NCI-H2227 (cell line): Measurements from ENCODE around the gene ARHGAP30.
"Not testable (repeated sequence)": the region's sequence is repeated elsewhere in the genome, so short reads cannot be mapped to it uniquely, and the experiment has no call there.

Experiments
- DNase-seq: peaks from one replicate; lab custom pipeline; 2025; ENCODE audit not compliant: unreplicated experiment; lab: John Stamatoyannopoulos, UW

Gene ARHGAP30

DNA sequence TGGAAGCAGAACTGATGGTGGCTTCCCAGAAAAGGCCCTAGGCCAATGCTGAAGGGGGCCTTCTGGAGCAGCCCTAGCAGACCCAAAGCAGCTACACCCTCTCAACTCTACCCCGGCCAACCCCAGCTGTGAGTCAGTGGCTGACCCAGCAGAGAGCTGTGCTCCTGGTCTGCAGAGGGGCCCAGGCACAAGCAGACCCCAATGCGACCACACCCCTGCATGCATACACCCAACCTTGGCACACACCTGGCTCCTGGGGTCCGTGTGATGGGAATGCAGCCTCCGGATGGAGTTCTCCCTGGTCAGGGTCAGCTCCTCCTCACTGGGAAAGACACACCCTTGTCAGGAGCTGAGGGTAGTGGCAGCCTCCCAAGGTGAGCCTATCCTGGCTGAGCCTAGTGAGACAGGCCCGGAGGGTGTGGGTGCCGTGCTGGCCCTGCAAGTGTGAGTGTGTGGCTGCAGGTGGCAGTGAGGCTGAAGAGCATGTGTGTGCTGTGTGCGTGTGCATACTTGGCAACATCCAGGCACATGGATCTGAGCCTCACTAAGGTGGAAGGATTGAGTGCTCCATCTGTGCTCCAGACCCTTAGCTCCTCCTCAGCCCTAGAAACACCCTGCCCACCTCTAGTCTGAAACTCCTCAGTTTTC, 3.9 kb upstream of the ARHGAP30 start:
- DNase-seq: no peak

DNA sequence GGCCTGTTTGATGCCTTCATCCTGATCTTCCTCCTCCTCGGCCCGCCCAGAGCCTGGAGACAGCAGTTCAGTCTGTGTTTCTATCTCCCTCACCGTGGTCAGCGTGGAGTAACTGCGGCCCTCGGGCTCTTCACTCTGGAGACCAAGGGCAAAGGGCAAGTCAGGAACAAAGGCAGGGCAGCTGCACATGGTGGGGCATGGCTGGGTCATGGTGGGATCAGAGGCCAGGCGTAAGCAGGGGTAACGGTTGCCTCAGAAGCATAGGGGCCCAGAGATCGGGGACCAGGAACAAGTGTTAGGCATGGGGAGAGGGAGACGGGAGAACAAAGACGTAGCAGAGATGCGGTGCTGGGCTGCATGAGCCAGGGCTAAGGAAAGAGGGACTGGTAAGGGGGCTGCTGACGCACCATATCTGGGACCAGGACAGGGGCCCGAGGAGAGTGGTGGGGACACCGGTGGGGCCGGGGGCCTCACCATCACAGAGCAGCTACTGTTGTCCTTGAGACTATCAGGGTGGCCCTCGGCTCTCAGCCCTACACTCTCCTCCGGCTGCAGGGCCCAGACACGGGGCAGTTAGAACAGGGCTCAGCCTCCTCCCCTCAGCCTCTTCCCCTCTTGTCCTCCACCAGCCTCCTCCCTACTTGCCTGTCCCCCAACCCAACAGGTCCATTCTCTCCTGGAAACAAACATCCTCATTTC, 3.2 kb upstream of the ARHGAP30 start:
- DNase-seq: no peak

DNA sequence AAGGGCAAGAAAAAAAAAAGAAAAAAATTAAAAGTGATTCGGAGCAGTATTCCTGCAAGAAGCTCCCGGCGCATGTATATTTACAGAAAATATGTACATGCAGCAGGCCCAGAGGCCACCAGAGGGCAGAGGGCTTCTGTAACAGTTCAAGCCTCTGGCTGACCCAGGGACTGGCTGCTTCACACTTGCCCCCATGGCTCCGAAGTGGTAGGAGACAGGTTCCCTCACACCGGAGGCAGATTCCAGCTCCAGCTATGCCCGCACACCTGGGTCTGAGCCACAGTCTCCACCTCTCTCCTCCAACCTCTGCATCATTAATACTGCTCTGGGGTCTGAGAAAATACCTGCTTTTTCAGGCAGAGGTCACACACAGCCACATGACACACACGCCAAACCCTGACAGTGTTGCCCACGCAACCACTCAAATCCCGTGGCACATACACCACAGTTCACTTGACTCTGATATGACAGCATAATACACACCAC, 2.2 kb upstream of the ARHGAP30 start:
- no peak for DNase-seq

DNA sequence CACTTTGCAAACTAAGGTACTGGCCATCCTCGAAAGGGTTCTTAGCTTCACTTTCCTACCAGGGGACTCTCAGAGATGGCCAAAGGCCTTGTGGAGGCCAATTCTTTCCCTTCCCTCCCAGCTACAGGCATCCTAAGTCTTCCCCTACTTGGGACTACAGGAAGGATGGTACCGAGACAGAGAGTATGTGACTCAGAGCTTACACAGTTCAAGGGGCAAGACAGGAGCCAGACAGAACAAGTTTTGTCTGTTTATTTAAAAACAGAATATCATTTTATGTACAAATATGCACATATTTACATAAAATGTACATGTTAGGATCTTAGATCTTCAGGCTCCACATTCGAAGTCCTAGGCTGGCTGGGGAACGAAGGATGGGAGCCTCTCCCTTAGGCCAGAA, 1.1 kb upstream of the ARHGAP30 start:
- no peak for DNase-seq

DNA sequence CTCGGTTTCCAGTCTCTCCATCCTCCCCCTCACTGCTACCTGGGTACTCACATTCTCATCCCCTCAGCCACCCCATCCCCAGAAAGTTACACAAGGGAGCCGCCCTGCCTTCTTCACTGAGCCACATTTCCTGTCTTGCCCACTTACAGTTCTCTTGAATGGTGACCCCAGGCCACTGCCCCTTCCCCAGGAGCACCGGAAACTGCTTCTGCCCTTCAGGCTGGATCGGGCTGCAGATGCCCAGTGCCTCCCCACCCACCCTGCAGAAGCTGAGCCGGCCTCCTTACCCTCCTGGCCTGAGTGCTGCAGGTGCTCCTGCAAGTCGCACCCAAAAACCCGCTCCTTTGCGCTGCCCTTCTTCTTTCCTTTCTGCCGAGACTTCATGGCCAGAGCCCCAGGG, 450 bp downstream of the ARHGAP30 start:
- no peak for DNase-seq

DNA sequence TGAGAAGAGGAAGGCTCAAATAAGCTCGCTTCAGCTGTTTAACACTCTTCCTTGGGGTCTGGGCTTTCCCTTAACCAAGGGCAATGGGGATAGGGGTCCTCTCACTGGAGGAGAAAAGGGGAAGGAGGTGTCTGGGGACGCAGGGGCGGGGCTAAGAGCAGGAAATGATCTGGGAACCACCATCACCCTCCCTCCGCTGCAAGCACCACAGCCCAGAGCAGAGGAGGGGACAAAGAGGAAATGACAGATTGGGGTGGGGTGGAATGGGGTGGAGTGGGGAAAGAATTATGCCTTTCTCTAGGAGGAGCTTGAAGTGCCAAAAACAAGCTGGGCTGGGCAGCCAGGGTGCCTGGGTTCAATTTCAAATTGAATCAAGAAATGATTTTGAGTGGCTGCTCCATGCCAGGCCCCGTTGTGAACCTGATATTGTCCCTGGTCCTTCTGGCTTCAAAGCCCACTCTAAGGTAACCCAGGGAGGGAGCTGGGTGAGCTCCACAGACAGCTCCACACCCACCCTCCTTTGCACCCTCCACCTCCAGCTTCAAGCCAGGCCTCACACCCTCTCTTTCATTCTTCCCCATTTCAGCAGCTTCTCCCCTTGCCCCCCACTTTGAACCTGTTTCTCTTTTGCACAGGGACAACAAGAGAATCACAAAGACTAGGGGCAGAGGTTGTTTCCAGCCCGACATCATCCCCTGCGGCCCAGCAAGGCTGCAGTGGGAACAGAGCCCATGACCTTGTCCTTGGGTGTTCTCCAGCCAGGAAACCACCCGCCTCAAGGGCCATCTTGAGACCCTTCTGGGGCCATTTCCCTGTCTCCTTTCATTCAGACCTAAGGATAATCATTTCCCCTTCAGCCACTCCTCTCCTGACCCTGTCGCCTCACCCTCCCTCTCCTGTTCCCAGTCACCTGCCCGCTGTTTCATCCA, 1.1 kb downstream of the ARHGAP30 start:
- DNase-seq: no peak

DNA sequence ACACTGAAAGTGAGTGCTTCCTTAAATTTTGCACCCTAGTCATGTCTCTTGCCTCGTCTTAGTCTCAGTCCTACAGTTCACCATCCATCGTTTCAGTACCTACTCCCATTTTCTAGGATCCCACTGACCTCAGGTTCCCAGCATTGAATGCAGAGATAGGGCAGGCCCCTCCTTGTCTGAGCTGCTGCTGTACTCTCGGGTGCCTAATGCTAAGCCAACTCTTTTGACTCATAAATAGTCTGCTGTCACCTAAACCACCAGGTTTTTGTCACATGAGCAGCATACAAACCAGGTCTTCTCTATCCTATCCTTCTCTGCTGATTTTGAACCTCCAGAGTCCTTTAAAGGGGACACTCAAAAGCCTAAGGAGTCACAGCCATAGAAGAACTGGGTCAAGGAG, 3.0 kb downstream of the ARHGAP30 start:
- no peak for DNase-seq

DNA sequence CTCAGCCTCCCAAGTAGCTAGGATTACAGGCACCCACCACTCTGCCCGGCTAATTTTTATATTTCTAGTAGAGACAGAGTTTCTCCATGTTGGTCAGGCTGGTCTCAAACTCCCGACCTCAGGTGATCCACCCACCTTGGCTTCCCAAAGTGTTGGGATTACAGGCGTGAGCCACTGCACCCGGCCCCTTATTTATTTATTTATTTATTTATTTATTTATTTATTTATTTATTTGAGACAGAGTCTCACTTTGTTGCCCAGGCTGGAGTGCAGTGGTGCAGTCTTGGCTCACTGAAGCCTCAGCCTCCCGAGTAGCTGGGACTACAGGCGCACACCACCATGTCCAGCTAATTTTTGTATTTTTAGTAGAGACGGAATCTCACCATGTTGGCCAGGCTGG, 4.0 kb downstream of the ARHGAP30 start:
- not testable (repeated sequence) for DNase-seq

DNA sequence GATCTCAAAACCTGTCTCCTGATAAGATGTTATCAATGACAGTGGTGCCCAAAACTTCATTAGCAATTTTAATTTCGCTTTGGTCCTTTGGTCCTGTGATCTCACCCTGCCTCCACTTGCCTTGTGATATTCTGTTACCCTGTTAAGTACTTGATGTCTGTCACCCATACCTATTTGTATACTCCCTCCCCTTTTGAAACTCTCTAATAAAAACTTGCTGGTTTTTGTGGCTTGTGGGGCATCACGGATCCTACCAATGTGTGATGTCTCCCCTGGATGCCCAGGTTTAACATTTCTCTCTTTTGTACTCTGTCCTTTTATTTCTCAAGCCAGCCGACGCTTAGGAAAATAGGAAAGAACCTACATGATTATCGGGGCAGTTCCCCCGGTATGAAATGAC, 5.8 kb downstream of the ARHGAP30 start:
- DNase-seq: not testable (repeated sequence)

DNA sequence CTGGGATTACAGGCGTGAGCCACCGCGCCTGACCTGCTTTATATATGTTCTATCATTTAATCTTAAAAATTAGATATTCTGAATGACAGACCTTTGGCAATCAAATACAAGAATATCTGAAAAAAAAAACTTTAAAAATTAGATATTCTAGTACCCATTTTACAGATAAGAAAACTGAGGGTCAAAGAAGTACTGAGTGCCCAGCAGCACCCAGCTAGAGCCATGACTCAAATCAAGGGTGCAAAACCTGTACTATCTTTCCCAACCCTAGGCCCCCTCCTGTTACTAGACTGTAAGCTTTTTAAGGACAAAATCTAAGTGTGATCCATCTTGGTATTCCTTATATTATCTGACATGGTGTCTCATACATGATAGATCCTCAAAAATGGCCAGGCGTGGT, 8.3 kb downstream of the ARHGAP30 start:
- no peak for DNase-seq

DNA sequence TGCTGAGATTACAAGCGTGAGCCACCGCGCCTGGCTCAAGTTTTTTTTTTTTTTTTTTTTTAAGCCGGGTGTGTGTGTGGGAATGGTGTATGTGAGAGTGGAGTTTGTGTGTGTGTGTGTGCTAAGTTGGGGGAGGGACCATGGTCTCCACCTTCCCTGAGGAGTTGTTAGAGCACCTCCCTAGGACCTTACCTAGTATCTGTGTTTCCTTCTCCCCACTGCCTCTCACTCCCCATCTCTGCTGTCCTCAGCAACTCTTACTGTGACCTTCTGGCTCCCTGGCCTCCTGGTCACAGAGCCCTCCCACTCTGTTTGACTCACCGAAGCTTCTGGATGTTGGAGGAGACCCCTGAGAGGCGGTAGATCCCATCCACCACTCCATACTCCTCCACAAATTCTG, 10.4 kb downstream of the ARHGAP30 start:
- no peak for DNase-seq

DNA sequence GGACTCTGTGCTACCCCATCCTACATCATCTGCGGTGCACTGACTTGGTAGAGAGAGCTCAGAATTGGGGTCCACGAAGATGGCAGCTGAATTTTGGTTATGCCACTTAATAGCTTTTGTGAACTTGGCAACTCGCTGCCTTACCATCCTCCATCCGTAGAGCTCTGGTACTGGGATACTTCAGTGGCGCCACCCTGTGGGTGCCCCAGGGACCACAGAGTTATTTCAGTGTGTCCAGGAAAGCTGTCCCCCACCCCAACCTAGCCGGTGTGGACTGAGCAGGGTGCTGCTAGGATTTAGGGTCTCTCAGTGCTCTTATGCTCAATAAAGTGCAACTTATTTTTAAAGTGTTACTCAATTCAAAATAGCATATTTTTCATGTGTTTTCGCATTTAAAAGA, 14.9 kb downstream of the ARHGAP30 start:
- no peak for DNase-seq

DNA sequence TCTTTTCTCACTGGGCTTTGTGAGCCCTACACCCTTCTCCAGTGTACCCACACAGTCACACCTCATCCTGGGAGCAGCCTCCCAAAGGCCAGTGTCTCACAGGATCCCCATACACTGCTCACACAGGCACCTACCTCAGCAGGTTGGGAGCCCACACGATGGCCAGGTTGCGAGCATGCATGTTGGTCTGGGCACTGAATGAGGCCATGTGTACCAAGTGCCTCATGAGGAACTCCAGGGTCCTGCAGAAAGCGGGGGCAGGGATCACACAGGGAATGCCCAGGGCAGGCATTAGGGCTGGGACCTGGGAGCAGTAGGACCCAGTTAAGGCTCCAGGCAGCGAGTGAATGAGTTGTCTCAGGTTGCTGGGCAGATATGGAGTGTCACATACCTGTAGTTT, 15.5 kb downstream of the ARHGAP30 start:
- DNase-seq: no peak

DNA sequence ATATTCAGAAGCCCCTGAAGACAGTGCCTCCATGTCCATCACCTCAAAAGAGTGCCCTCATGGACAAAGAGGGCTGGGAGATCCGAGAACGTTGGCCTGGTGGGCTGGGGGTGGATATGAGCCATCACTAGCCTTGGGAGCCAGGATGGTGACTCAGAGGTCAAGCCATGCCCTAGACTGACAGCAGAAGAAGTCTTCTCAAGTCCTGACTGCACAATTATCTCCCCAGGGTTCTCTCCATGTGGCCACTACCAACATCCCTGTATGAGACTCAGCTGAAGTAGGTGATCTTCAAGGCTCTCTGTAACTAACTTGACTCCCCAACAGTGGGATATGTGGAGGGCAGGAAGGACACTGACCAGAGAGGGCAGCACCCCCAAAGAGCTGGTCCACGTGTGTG, 16.8 kb downstream of the ARHGAP30 start:
- no peak for DNase-seq

DNA sequence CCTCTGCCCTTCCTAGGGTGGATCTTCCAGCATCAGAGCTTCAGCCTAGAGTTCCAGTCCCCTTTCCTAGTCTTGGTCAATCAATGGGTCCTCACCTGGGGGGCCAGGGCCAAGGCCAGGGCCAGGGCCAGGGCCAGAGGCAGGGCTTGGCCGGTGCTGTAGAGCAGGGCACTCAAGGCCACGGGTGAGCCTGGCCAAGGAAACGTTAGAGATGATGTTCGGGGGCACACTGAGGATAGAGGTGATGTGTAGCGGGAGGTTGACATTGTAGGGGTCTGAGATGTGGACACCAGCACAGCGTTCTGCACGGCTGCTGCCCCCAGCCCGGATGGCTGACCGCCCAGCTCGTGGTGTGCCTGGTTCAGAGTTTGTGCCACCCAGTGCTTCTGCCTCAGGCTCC, 18.5 kb downstream of the ARHGAP30 start:
- DNase-seq: no peak

DNA sequence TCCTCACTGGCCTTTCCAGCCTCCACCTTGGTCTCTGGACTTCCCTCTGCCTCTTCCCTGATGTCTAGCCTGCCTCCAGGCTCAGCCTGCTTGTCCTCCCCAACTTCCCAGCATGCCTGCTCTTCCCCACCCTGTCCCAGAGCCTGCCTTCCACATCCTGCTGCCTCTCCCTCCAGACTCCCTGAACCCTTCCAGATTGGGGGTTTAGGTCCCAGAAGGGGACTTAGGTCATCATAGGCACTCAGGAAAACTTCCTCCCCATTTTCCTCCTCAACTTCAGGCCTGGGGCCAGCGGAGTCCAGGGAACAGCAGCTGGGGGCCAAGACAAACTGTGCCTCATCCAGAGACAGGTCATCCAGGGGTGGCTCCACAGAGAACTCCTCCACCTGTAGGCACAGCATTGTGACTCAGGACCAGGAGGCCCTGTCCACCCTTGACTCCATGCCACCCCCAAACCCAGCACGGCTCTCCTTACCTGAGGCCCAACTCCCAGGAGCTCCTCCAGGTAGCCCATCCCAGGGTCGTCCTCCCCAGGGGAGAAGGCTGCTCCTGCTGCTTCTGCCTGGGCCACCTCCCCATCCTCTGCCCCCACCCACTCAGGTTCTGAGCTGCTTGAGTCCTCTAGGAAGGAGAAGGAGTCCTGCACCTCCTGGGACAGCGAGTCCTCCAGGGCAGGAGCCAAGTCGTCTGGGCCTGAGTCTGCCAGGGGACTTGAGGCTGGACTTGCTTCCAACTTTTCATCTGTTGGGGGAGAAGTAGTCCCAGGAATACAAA, 20.6 kb downstream of the ARHGAP30 start:
- no peak for DNase-seq

DNA sequence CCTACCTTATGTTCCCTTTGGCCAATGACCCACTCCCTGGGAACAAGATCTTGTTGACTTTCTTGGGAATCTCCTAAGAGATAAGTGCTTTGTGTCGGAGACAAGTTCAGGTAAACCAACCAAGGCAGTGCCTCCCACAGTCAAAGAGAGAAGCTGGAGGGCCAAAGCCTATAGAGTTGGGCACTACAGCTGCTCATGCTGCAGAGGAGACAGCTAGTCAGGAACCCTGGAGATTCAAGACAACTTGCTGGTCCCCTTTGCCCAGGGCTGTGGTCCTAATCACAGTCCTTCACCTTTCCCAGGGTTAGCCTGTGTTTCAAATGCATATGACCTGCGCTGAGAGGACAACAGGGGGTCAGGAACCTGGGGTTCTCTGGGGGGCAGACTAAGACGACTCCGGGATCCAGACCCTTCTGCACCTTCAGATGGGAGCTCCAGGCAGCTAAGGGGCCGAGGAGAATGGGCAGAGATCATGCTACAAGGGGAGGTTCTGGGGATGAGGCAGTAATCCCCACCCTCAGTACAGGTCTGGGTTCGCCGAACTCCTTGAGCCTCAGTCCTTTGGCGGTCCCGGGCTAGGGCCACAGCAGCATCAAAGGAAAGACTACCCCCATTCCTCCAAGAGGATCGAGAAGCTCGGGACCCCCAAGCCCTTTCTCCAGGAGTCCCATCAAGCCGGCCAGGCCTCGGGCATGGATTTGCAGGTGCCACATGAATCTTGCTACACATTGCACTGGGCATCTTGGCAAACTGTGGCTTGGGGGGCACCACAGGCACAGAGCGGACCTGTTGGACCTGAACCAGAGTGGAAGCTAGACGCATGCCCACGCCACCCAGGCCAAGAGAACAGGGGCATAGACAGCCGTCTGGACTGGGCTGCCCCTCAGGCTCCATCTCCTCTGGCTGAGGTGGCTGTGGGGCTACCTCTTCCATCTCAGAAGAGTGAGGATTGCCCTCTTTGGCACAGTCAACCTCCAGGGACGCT, 22.0 kb downstream of the ARHGAP30 start:
- no peak for DNase-seq

DNA sequence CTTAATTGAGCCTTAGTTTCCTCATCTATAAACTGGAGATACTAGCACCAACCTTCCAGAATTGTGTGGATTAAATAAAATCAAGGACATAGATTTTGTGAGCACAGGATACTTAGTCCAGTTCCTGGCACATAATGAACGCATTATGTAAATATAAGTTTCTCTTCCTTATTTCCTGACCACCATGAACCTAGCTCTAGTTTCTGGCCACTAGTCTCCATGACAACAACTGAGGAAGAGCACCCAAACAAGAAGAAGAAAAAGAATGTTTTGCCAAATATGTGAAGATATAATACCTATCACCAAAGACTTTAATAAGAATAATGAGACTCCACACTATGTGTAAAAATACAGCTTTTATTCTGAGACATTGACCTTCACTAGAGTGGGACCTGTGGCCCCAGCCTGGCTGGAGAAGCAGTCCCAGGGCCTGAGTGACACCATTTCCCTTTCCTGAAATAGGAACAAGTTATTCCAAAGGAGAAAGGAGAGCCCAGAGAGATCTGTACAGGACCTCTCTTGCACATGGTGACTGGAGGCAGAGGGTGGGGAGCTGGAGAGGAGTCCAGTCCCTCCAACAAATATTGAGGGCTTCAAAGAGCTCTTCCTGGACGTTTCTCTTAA, 23.0 kb downstream of the ARHGAP30 start:
- DNase-seq: no peak
